SW 1271 (cell line): Measurements from ENCODE around the gene EXOC7.
"Not testable (repeated sequence)": the region's sequence is repeated elsewhere in the genome, so short reads cannot be mapped to it uniquely, and the experiment has no call there.

ENCODE experiments used
- DNase-seq, 2 experiments: peaks; one replicate each; lab custom pipeline; 2025; lab: John Stamatoyannopoulos, UW

Gene EXOC7

GRCh38 chr17:76042868-76043267, 60.7 kb downstream of the EXOC7 start:
- DNase-seq = not testable (repeated sequence)

- DNase-seq = no peak
Observed at GRCh38 chr17:76040376-76040775, 63.2 kb downstream of the EXOC7 start.

- DNase-seq = no peak
Observed at GRCh38 chr17:76039121-76039520, 64.5 kb downstream of the EXOC7 start.

- DNase-seq = no peak
Observed at GRCh38 chr17:76038050-76038449, 65.5 kb downstream of the EXOC7 start.

GRCh38 chr17:76036497-76037261, 66.9 kb downstream of the EXOC7 start:
- DNase-seq = no peak

GRCh38 chr17:76034428-76035350, 68.9 kb downstream of the EXOC7 start:
- DNase-seq = no peak

GRCh38 chr17:76033139-76033538, 70.4 kb downstream of the EXOC7 start:
- DNase-seq = no peak

GRCh38 chr17:76032780-76033108, 70.8 kb downstream of the EXOC7 start:
- DNase-seq = no peak

- no peak for DNase-seq
Observed at GRCh38 chr17:76032073-76032779, 71.4 kb downstream of the EXOC7 start.
